HG03196 (cell line): ENCODE measurements around the gene NOS2.
"Not testable (repeated sequence)": the region's sequence is repeated elsewhere in the genome, so short reads cannot be mapped to it uniquely, and the experiment has no call there.

ENCODE experiments used
- ATAC-seq: cut with Tn5 transposase; IDR thresholded peaks from one replicate; pipeline ENCODE4 v1.9.1; 2021; ENCODE audit not compliant: unreplicated experiment

NOS2 gene

DNA sequence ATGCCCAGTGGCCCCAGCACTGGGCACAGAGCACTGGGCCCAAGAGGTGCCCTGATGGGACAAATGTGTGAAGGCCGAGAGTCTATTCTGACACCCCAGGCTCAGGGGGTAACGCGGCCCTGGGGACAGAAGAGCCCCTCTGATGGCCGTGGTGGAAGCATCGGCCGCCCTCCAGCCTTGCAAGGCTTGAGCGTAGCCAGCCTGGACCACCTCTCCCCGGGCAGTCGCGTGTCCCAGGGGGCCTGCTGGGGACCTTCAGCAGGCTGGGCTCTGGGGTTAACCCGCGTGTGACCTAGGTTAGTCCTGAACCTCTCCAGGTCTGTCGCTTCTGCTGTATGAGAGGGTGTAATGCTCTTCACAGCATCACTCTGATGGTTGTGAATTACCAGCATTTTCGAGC lies 40.8 kb downstream of the NOS2 start:
- no peak for ATAC-seq

DNA sequence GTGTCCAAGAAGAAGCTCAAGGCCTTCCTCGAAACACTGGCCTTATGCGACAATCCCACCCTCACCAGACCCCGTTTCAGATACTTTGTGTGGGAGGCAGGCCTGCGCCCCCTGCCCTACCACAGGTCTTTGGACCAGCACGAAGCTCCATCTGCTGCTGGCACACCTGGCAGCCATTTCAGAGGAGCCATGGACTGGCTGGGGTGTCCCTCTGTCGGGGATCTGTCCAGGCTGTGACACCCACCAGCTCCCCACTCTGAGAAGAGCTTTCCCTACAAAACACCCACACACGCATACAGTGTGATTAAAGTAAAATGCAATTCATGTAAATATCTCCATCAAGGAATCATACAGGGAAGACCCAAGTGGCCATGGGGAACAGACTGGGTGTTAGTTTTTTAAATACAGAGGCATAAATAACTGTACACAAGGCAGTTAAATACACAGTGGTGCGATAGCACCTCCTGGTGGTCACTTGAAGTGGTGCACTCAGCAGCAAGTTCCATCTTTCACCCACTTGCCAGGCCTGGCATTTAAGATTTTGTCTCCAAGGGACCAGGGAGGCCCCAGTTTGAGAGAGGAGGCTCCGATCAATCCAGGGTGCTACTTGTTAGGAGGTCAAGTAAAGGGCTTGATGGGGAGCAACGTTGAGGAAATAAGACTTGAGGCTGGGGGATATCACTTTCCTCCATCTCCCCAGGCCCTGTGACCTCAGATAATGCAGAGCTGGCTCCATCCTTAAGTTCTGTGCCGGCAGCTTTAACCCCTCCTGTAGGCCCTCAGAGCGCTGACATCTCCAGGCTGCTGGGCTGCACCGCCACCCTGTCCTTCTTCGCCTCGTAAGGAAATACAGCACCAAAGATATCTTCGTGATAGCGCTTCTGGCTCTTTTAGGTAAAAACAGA lies 43.6 kb downstream of the NOS2 start:
- no peak for ATAC-seq

DNA sequence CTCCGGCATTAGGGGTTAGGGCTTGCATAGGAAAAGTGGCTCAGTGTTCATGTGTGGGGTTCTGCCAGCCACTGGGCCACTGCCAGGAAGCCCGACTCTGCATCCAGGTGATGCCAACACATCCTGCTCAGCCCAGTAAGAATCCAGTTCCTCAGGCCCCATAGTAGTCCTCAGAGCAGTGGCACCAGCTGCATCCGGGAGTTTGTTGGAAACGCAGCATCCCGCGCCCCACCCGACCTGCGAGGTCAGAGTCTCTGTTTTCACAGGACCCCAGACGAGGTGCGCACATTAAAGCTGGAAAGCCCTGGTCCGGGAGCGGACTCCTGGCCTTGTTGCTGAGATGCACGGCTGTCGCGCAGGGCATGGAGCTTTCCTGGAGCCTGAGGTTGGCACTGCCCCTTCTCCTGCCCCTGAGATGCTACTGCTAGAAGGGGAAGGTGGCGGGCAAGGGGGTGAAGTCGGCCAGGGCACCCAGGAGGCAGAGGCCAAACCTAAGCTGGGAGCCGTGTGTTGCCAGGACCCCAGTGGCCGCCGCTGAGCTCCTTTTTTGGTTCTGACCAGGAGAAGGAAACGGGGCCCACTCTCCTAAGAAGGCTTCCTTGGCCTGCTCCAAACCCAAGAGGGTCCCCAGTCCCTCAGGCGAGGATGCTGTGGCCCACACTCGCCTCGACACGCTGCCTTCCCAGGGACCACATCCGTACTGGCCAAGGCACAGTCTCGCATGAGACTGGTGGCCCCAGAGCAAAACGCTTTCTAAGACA lies 44.4 kb downstream of the NOS2 start:
- ATAC-seq: no peak

DNA sequence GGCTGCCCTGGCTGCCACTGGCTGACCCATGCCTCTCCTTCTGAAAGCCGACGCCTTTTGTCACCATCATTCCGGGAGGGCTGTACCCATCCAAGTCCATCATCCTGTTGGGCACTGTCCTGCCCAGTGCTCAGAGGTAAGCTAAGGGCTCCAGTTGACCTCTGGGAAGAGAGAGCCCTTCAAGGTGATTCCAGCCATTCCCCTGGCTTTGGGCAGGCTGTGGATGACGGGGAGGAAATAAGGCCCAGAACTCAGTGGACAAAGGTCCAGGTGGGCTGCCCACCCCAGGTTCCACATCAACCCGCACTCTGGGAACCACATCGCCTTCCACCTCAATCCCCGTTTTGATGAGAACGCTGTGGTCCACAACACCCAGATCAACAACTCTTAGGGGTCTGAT lies 45.8 kb downstream of the NOS2 start:
- no peak for ATAC-seq

DNA sequence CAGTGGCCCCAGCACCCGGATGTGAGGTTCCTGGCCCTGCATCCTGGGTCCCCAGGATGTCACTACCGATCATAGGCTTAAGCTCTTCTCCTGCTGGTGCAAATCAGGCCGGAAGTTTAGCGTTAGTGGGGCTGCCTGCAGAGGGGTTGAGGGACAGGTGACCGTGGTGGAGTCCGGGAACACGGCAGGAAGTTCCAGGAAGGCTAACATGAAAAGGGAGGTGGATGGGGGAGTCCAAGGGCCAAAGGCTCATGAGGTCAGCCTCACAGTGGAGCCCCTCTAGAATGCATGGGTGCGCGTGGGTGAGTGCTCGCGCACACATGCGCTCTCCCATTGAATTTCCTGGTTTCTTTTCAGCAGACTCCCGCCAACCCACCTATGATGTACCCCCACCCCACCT lies 46.6 kb downstream of the NOS2 start:
- not testable (repeated sequence) for ATAC-seq

DNA sequence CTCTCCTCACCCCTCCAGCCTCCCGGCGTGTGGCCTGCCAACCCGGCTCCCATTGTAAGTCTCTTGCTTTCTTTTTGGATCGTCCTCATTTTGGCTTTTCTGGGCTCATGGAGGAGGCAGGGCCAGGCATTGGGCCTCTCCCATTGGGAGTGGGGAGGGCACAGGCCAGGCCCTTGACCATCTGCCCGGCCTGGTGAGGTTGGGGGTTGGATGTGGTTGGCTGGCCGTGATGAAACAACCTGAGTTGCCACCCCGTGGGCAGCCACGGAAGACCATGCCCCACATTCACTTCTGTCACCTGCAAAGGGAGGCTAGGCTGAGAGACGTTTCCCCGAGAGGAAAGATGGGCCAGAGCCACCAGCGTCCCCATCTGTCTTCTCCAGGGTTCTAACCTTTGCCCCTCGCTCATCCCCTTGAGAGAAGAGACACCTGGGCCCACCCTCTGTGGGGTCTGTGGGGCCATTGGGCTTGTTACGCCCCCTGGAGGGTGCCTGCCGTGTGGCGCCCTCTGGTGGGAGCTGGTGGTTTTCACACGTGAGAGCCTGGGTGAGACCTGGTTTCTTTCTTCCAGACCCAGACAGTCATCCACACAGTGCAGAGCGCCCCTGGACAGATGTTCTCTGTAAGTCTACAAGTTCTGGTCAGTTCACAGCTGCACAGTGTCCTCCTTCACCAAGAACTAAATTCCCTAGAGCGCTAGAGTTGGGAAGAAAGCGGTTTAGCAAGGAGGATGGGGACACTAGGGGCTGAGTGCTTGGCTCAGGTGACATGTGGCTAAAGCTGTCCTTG lies 47.3 kb downstream of the NOS2 start:
- ATAC-seq: not testable (repeated sequence)

DNA sequence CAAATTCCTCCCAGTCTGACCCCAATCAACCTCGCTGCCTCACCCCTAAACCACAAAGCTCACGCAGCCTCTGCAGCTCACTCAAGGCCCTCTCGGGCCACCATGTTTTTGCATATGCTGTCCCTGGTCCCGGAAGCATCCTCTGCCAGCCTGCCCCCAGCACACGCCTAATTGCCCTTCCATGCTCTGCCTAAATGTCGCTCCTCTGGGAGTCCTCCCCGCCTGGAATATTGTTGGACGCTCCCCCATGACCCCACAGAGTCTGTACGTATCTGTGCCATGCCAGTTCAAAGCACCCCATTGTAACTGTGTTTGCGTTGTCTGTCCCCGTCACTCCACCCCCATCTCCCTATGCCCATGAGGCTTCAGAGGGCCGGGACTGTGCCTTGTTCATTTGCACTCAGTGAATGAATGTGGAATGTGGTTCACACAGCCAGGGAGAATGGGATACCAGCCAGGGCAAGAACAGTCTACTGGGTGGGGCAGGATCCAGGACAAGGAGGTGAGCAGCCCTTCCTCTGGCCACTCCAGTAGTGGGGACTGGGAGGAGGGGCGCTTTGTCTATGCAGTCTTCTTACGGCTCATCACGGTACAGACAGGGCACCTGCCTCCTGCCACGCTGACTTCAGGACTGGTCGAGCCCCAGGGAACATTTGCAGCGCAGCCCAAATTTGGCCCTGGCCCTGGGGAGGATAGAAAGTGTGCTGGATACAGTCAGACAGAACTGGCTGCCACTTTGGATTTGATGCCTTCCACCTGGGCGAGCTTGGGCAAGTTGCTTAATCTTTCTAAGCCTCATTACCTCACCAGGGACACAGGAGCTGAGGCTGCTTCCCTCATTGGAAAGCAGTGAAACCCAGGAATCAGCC lies 48.5 kb downstream of the NOS2 start:
- ATAC-seq: no peak

DNA sequence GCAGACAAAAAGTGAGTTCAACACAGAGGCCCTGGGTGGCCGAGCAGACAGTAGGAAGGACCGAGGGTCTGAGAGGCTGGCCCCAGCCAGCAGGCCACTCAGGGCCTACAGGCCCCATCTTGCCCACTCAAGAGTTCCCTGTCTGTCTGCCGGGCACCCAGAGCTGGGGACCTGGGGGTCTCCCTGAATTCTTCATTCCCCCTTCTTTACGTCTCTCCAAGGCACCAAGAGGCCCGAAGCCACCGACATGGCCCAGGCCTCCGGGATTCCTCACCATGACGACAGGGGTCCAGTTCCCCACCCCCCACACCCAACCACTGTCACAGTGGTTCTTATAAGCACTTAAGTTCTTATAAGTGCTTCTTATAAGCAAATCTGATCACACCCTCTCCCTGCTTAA lies 49.2 kb downstream of the NOS2 start:
- ATAC-seq: no peak

DNA sequence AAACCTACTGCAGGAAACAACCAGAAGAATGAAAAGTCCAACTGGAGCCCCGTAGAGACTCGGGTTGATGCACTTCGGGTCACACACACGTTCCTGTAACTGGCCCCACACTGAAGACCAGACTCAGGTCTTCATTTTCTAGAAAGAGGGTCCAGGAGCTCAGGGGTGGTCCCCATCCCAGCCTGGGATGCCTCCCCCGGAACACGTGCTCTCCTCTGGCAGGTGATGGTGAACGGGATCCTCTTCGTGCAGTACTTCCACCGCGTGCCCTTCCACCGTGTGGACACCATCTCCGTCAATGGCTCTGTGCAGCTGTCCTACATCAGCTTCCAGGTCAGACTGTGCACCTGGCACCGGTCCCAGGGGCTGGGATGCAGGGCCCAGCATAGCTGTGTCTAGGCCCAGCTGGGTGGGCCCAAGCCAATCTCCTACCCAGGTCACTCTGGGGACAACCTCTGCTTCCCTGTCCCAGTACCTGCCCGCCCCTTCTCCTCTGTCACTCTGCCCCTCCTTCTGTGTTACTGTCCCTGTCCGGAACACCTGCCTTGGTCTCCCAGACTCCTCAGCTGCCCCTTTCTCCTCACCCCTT lies 50.7 kb downstream of the NOS2 start:
- not testable (repeated sequence) for ATAC-seq

DNA sequence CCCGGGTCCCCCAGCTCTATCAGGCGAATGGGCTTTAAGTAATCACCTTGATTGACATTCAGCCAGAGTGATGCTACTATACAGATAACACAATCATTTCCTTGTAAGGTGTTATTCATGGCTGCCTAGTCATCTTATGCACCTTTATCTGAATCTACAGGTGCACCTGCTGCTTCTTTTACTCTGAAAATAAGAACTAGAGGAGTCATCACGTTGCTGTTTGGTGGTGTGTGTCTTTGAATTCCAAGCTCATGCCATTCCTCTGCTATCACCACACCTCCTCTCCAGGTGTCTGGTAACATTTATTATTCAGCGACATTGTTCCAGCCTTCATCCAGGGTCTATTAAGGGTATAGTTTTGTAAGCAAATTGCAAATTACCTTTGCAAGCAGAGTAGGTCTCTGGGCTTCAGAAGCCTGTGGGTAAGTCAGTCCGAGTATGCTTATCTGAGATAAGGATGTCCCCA lies 51.9 kb downstream of the NOS2 start:
- no peak for ATAC-seq

DNA sequence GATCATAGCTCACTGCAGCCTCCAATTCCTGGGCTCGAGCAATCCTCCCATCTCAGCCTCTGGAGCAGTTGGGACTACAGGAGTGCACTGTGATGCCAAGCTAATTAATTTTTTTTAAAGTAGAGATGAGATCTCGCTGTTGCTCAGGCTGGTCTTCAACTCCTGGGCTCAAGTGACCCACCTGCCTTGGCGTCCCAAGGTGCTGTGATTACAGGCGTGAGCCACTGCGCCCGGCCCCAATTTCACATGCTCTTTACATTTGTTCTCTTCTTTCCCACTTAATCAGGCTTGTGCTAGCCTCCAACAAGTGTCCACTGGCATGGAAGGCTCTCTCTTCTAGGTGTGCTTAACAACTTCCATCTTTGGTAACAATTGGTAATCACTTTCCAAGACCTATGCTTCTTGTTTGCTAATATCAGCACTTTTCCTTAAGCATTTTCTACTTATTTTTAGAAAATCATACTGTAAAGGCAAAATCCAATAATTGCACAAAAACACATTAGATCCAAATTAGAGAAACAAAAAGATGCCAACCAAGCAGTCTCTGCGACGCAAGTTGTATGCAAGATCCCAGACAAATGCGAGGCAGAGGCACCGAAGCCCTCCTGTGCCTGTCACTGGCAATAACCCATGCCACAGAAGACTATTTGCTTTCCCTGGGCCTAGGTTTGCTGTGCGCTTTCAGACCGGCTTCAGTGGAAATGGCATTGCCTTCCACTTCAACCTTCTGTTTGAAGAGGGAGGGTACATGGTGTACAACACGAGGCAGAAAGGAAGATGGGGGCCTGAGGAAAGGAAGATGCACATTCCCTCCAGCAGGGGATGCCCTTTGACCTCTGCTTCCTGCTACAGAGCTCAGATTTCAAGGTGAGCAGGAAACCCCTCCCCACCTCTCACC lies 52.6 kb downstream of the NOS2 start:
- no peak for ATAC-seq

DNA sequence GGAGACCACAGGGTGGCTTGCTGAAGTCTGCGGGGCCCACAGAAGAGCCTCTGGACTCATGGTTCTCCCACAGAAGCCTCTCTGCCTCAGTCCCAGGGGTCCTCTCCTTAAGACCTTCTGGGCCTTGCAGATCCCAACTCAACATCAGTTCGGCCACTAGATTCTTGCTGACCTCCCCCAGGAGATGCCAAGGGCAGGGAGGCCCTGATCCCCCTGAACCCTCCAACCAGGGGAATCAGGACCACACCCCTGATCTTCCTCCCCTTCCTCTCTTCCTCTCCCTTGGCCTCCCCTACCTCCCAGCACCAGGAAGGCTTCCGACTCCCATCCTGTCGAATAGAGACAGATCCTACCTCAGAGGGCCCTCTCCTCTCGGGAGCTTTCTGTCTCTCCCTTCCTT lies 53.4 kb downstream of the NOS2 start:
- no peak for ATAC-seq

DNA sequence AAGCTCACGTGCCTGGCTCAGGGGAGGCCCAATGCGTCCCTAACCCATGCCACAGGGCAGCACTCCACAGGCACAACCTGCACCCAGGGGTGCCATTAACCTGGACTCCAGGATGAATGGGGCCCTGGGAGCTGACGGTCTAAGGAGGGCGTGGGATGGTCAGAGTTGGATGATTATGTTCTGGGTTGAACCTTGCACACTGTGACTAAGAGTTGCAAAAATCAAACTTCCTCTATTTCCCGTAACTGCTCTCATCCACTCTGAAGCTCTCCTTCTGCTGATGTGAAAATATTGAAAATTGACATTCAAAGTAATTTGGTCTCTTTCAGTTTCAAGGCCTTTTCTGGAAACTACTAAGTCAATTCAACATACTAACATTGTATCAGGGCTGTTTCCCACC lies 54.0 kb downstream of the NOS2 start:
- ATAC-seq: not testable (repeated sequence)

DNA sequence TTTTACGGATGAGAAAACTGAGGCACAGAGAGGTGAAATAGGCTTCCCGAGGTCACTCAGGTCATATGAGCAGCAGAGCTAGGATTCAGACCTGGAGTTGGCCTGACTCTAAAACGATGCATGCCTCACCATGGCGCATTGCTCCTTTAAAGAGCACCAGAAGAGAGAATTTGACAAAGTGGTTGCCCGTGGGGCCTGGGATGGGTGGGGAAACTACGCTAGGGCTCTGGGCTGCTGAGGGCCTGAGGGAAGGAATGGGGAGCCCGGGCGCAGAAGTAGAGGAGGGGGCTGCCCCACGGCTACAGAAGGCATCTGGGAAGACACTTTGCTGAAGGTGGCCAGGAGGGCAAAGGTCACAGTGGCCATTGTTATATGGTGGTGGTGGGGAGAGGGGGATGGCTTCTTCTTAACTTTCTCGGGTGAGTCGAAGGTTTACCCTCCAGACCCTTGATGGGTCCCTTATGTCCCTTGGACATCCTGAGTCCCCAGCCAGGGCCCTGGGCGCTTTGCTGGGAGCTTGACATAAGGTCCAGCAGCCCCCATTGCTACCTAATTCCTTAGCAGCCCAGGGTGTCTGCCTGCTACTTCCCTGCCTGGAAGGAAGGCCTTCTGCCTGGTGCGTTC lies 55.0 kb downstream of the NOS2 start:
- ATAC-seq: not testable (repeated sequence)

DNA sequence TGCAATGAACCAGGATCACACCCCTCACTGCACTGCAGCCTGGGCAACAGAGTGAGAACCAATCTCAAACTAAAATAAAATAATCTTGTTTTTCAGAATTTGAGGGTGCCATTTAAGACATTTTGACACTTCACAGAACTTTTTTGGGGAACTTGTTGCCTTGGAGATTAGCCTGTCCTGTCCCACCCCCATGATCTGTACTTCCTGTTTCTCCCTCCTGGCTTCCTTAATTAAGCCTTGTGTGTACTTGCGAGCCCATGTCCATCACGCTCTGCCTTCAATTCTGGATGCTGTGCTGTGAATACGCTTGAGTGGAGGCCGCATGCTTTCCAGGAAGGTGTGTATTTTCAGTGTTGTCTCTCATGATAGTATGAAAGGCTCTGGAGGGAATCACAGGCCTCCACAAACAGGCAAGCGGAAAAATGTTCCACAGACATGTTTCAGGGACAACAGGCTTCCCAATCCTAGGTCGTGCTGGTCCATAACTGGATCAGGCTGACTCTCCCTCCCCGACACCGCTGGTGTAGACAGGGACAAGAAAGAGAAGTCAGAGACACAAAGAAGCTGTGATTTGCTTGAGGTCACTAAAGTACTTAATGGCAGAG lies 56.9 kb downstream of the NOS2 start:
- ATAC-seq: no peak

DNA sequence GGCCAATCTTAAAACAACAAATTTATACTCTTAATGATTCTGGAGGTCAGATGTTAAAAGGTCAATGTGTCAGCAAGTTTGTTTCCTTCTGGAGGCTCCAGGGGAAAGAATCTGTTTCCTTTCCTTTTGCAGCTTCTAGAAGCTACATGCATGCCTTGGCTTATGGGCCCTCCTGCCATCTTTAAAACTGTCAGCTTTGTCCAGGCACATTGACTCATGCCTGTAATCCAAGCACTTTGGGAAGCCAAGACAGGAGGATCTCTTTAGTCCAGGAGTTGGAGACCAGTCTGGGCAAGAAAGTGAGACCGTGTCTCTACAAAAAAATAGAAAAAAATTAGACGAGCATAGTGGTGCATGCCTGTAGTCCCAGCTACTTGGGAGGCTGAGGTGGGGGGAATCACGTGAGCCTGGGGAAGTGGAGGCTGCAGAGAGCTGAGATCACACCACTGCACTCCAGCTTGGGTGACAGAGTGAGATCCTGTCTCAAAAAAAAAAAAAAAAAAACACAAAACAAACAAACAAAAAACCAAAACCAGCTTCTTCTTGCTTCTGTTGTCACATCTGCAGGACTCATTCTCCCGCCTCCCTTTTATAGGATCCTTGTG lies 58.3 kb downstream of the NOS2 start:
- ATAC-seq: no peak

DNA sequence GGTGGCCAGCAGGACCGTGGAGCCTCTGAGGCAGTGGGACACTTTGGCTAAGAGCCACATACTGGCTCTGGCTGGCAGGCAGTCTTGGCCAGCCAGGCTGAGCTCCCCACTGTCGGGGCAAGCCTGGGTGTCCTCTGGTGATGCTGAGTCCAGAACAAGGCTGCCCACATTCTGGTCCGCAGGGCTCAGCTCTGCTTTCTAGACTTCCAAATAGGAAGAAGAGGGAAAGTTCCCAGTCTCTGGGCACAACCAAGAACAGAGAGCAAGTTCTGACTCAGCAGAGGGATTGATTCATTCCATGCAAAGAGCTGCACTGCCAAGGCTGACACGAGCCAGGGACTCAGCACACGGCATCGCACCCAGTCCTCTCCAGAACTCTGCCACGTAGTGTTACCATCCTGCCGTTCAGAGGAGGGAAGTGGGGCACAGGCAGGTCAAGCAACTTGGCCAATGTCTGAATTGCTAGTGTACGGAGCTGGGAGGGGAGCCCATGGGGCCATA lies 58.9 kb downstream of the NOS2 start:
- no peak for ATAC-seq
